HepG2 (cell line): Measurements from ENCODE around the gene CHKA. TPM values are rescaled to one million over a fixed set of nuclear protein-coding genes. Genes with fewer than 3 reads are reported as not detected.

Source experiments
- FLYWCH1 ChIP-seq: sonication (generic); formaldehyde crosslinking; IDR thresholded peaks from 2 replicates; pipeline ENCODE4 v1.8.1; 2023; ENCODE audit warnings: mild to moderate bottlenecking, missing genetic modification reagents
- SP140L ChIP-seq: sonication (generic); formaldehyde crosslinking; IDR thresholded peaks from 2 replicates; pipeline ENCODE4 v1.4.0; 2020; ENCODE audit warnings: missing genetic modification reagents, borderline replicate concordance
- polyA plus RNA-seq, 8 experiments: library from polyadenylated mRNA; depleted of rRNA in 3 of 8; stranded (reverse) in 7 of 8; unstranded in 1 of 8; fragments of >200 nt; fragmentation: Illumina TruSeq in 4 of 8; extraction: Trizol in 4 of 8; gene quantifications; 2 replicates each; pipeline versions ENCODE4 v1.2.1 to v1.2.3, GENCODE V29; 2011 to 2016; ENCODE audit warnings: low read depth in 4 of 8, missing spikeins in 1 of 8, mixed read lengths in 1 of 8; ENCODE audit not compliant: insufficient read depth in 1 of 8
- total RNA-seq, 5 experiments: library from RNA; depleted of rRNA; stranded (reverse); fragments of >200 nt; fragmentation: Illumina TruSeq; extraction: Trizol; gene quantifications; 2 replicates each; pipeline ENCODE4 v1.2.3, GENCODE V29; 2016; ENCODE audit warnings: low read depth in 1 of 5
- TF ChIP-seq, protein P1 (sequence below), 2 experiments: fragments of 450-650 bp in 1 of 2; sonication (generic) in 1 of 2; formaldehyde crosslinking in 1 of 2; IDR thresholded peaks; 2 replicates each; pipeline versions ENCODE4 v1.6.1 to v1.8.0; 2016 to 2022; ENCODE audit warnings: antibody characterized with exemption in 1 of 2, mild to moderate bottlenecking in 1 of 2, missing genetic modification reagents in 1 of 2

The CHKA gene
- total and polyA plus RNA-seq, 2 of the 13 experiments (the other 11 are each of a cell fraction or from before 2014, with no cell fraction given) = 71.6 to 92.7 TPM

DNA sequence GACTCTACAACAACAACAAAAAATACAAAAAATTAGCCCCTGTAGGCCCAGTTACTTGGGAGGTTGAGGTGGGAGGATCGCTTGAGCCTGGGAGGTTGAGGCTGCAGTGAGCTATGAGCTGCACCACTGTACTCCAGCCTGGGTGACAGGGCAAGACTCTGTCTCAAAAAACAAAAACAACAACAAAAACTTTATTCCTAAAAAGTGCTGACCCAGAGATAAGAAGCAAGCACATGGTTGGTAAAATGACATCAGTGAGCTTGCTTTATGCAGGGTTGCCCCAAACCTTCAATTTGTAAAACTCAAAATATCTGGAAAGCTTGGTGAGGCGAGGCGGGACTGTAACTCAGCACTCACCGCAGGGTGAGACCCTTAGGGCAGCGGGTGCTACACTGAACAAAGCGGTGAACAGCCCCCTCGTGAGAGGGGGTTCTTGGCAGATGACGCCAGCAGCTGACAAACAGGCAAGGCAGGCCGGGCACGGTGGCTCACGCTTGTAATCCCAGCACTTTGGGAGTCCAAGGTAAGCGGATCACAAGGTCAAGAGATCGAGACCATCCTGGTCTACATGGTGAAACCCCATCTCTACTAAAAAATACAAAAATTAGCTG is 85.8 kb downstream of the CHKA start (continued):
- TF ChIP-seq, protein P1, sequence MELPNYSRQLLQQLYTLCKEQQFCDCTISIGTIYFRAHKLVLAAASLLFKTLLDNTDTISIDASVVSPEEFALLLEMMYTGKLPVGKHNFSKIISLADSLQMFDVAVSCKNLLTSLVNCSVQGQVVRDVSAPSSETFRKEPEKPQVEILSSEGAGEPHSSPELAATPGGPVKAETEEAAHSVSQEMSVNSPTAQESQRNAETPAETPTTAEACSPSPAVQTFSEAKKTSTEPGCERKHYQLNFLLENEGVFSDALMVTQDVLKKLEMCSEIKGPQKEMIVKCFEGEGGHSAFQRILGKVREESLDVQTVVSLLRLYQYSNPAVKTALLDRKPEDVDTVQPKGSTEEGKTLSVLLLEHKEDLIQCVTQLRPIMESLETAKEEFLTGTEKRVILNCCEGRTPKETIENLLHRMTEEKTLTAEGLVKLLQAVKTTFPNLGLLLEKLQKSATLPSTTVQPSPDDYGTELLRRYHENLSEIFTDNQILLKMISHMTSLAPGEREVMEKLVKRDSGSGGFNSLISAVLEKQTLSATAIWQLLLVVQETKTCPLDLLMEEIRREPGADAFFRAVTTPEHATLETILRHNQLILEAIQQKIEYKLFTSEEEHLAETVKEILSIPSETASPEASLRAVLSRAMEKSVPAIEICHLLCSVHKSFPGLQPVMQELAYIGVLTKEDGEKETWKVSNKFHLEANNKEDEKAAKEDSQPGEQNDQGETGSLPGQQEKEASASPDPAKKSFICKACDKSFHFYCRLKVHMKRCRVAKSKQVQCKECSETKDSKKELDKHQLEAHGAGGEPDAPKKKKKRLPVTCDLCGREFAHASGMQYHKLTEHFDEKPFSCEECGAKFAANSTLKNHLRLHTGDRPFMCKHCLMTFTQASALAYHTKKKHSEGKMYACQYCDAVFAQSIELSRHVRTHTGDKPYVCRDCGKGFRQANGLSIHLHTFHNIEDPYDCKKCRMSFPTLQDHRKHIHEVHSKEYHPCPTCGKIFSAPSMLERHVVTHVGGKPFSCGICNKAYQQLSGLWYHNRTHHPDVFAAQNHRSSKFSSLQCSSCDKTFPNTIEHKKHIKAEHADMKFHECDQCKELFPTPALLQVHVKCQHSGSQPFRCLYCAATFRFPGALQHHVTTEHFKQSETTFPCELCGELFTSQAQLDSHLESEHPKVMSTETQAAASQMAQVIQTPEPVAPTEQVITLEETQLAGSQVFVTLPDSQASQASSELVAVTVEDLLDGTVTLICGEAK (IDR thresholded peaks at IDR 0.05) = no peak
- TF ChIP-seq, protein P1 (CRISPR knock-in tag; IDR thresholded peaks at IDR 0.05) = peak; percentile 46; the same call in 1 of the 2 replicates
- TF ChIP-seq SP140L (CRISPR knock-in tag) (no peak), FLYWCH1 (CRISPR knock-in tag) (no peak)
